Endothelial cell of umbilical vein (primary cell): ENCODE data around the gene MN1. TPM values are rescaled to one million over a fixed set of nuclear protein-coding genes. Genes with fewer than 3 reads are reported as not detected.

Source experiments
- BruUV-seq: library from RNA; stranded (reverse); fragments of 400-500 nt; replicated peaks from 2 replicates; lab custom pipeline; 2021; lab: Mats Ljungman, UMichigan
- CTCF ChIA-PET: fragments of 300-600, 350-600 bp; sonication (Branson Sonifier 250); formaldehyde crosslinking; loops from one replicate; lab custom pipeline; 2021; ENCODE audit warnings: antibody characterized with exemption, inconsistent platforms; lab: Charles Lee
- POLR2A ChIA-PET: fragments of 300-600, 350-600 bp; sonication (Branson Sonifier 250); formaldehyde crosslinking; loops from one replicate; lab custom pipeline; 2021; ENCODE audit warnings: antibody characterized with exemption, inconsistent platforms; lab: Charles Lee
- DNase-seq: peaks from one replicate; pipeline ENCODE4 v3.0.0-alpha.2; 2011; ENCODE audit warnings: low read depth, low spot score
- FAIRE-seq: peaks from 2 replicates; lab custom pipeline; 2011; peaks lifted over from hg19 to GRCh38; lab: Jason Lieb, UNC
- H2AFZ ChIP-seq: 2 replicates; pipeline ENCODE4 v1.6.0; 2012; ENCODE audit warnings: low read depth, low read length, control low read depth, inconsistent platforms
- H3K27ac ChIP-seq: 2 replicates; pipeline ENCODE4 v1.5.1; 2011; ENCODE audit warnings: low read depth, mild to moderate bottlenecking, control low read depth, low read length, moderate library complexity; ENCODE audit not compliant: insufficient read depth
- H3K27me3 ChIP-seq, 2 experiments: 2 replicates each; pipeline versions ENCODE4 v1.6.0 to v1.6.1; 2011; ENCODE audit warnings: low read length in 2 of 2, mixed read lengths in 1 of 2; ENCODE audit not compliant: control insufficient read depth in 2 of 2, insufficient read depth in 2 of 2
- H3K36me3 ChIP-seq, 2 experiments: 2 replicates in 1 of 2; 3 replicates in 1 of 2; pipeline ENCODE4 v1.5.1; 2011; ENCODE audit warnings: low read length in 2 of 2, mild to moderate bottlenecking in 1 of 2, moderate library complexity in 1 of 2; ENCODE audit not compliant: control insufficient read depth in 2 of 2, insufficient read depth in 2 of 2; ENCODE audit errors: extremely low read depth in 1 of 2
- H3K4me1 ChIP-seq: 3 replicates; pipeline ENCODE4 v1.5.1; 2011; ENCODE audit warnings: mild to moderate bottlenecking, low read length; ENCODE audit not compliant: control insufficient read depth, insufficient read depth; ENCODE audit errors: extremely low read depth
- H3K4me2 ChIP-seq: 2 replicates; pipeline ENCODE4 v1.6.1; 2011; ENCODE audit warnings: low read length, control low read depth, mixed read lengths; ENCODE audit not compliant: insufficient read depth
- H3K4me3 ChIP-seq, 3 experiments: fragments of 200-600 bp in 1 of 3; sonication (generic), shearing (Covaris generic) in 1 of 3; replicated peaks in 1 of 3; 2 replicates each; pipeline ENCODE4 v1.5.1; 2011 to 2016; ENCODE audit warnings: control low read depth in 3 of 3, low read length in 3 of 3, mild to moderate bottlenecking in 2 of 3, inconsistent platforms in 1 of 3, low read depth in 1 of 3, moderate library complexity in 1 of 3; ENCODE audit not compliant: insufficient read depth in 1 of 3
- H3K79me2 ChIP-seq: 2 replicates; pipeline ENCODE4 v1.6.0; 2012; ENCODE audit warnings: low read length, inconsistent platforms; ENCODE audit not compliant: control insufficient read depth, insufficient read depth
- H3K9ac ChIP-seq: replicated peaks from 2 replicates; pipeline ENCODE3; 2011; ENCODE audit warnings: low read length, control low read depth; ENCODE audit not compliant: insufficient read depth; ENCODE audit errors: extremely low read depth
- H3K9me1 ChIP-seq: replicated peaks from 3 replicates; pipeline ENCODE4 v1.6.0; 2011; ENCODE audit warnings: mild to moderate bottlenecking, low read length; ENCODE audit not compliant: control insufficient read depth, insufficient read depth; ENCODE audit errors: extremely low read depth
- H3K9me3 ChIP-seq: replicated peaks from 2 replicates; pipeline ENCODE4 v1.5.1; 2012; ENCODE audit warnings: low read length, inconsistent platforms; ENCODE audit not compliant: control insufficient read depth, insufficient read depth
- H4K20me1 ChIP-seq: replicated peaks from 2 replicates; pipeline ENCODE3; 2011; ENCODE audit warnings: mild to moderate bottlenecking, low read length; ENCODE audit not compliant: control insufficient read depth, insufficient read depth; ENCODE audit errors: extremely low read depth
- CTCF ChIP-seq, 2 donors: IDR thresholded peaks; 1 replicate in 1 of 2; 2 replicates in 1 of 2; pipeline ENCODE4 v1.5.1; 2011; ENCODE audit warnings: low read length in 2 of 2, mild to moderate bottlenecking in 2 of 2, moderate library complexity in 2 of 2, control low read depth in 1 of 2, inconsistent platforms in 1 of 2, low read depth in 1 of 2; ENCODE audit not compliant: insufficient read depth in 1 of 2; ENCODE audit errors: extremely low read depth in 1 of 2
- EZH2 ChIP-seq: IDR thresholded peaks from 2 replicates; pipeline ENCODE4 v1.6.1; 2012; ENCODE audit warnings: borderline replicate concordance, low read depth, mild to moderate bottlenecking, moderate library complexity, low read length, inconsistent platforms; ENCODE audit not compliant: severe bottlenecking
- FOS ChIP-seq: IDR thresholded peaks from 2 replicates; pipeline ENCODE4 v1.6.1; 2011; ENCODE audit warnings: mild to moderate bottlenecking, low read length, moderate library complexity, borderline replicate concordance; ENCODE audit not compliant: insufficient read depth
- GATA2 ChIP-seq: IDR thresholded peaks from 2 replicates; pipeline ENCODE4 v1.7.0; 2011; ENCODE audit warnings: low read depth, mild to moderate bottlenecking, moderate library complexity, mixed read lengths, low read length; ENCODE audit not compliant: insufficient read length, insufficient read depth
- JUN ChIP-seq: IDR thresholded peaks from 2 replicates; pipeline ENCODE4 v1.6.1; 2011; ENCODE audit warnings: borderline replicate concordance, low read depth; ENCODE audit not compliant: insufficient read length, insufficient read depth
- MAX ChIP-seq: IDR thresholded peaks from 2 replicates; pipeline ENCODE4 v1.6.1; 2011; ENCODE audit not compliant: insufficient read depth, insufficient read length
- MYC ChIP-seq: IDR thresholded peaks from one replicate; pipeline ENCODE4 v1.6.1; 2011; ENCODE audit warnings: mild to moderate bottlenecking, low read depth, low read length
- POLR2A ChIP-seq: IDR thresholded peaks from 2 replicates; pipeline ENCODE4 v1.6.1; 2012; ENCODE audit warnings: low read depth, mild to moderate bottlenecking, control low read depth, low read length
- POLR2AphosphoS5 ChIP-seq: IDR thresholded peaks from 2 replicates; pipeline ENCODE4 v1.6.1; 2012; ENCODE audit warnings: low read depth, mild to moderate bottlenecking, control low read depth, low read length, moderate library complexity; ENCODE audit not compliant: insufficient read depth
- dilution Hi-C: fragments of 300-500 bp; cut with MboI; formaldehyde crosslinking; loops from one replicate; pipeline ENCODE4 v1.15.0; 2019; ENCODE audit warnings: low sequenced_read_pairs; ENCODE audit not compliant: extremely low pct_ligation_motif_present
- intact Hi-C: fragments of 100-400 bp; cut with micrococcal nuclease; formaldehyde crosslinking; loops from one replicate; pipeline ENCODE4 v1.10.0; 2022
- polyA plus RNA-seq, 4 experiments: library from polyadenylated mRNA; depleted of rRNA in 3 of 4; stranded (reverse) in 3 of 4; unstranded in 1 of 4; fragments of >200 nt; gene quantifications; 2 replicates each; pipeline versions ENCODE4 v1.2.1 to v1.2.3, GENCODE V29; 2011 to 2012; ENCODE audit warnings: missing spikeins in 1 of 4
- total RNA-seq: library from RNA; stranded (reverse); gene quantifications from 2 replicates; pipeline ENCODE4 v1.2.3, GENCODE V29; 2021

Gene MN1
- total and polyA plus RNA-seq, 2 donors (not counting 3 experiments of a cell fraction or from before 2014, with no cell fraction given): 3.8 to 5.2 TPM

DNA sequence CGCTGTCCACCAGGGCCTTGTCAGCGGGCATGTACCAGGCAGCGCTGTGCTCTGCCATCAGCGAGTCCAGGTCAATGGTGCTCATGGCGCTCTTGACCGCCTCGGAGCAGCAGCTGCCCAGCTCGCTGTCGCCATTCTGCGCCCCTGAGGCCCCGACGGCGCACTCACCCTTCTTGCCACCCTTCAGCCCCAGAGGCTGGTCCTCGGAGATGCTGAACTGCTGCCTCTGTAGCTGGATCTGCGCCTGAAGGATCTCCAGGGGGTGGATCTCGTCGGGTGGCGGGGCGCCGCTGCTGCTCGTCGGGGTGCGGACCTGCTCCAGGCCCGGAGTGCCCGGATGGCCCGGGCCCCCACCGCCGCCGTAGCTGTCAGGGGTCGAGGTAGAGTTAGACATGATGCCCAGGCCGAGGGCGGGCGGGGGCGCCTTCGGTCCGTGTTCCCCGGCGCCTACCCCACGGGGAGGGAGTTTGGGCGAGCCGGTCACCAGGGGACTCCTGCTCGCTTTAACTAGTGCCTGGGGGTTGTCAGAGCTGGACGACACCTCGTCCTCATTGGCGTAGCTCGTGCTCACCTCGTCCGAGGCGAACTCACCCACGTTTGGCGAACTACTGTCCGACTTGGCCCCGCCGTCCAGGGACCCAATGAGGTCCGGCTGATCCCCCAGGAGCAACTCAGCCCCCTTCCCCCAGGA lies 4.6 kb downstream of the MN1 start:
- H3K4me1 ChIP-seq: peaks cover 11% of the 10 kb centered on the region
- no TSS peak for BruUV-seq
- H4K20me1 ChIP-seq: no peaks in the 10 kb centered on the region
- H2AFZ ChIP-seq: no peak overlapping the region
- TF ChIP-seq EZH2 (peak; percentile 36), POLR2A (no peak)
- DNase-seq (no peak), FAIRE-seq (no peak)
- H3K79me2 ChIP-seq: no peaks in the 10 kb centered on the region
- ChIA-PET POLR2A (no interaction called here), CTCF (no interaction called here)
- H3K27ac ChIP-seq: no peak overlapping the region
- no peaks in the 10 kb centered on the region for H3K9me3 ChIP-seq
- no peaks in the 10 kb centered on the region for H3K36me3 ChIP-seq
- no peak overlapping the region for H3K4me3 ChIP-seq
- intact Hi-C loops (no loop called here), dilution Hi-C loops (no loop called here)
- H3K9me1 ChIP-seq: no peaks in the 10 kb centered on the region
- H3K9ac ChIP-seq: no peak overlapping the region
- H3K27me3 ChIP-seq: peaks cover 11 to 62% of the 10 kb centered on the region in 2 experiments
- no peak overlapping the region for H3K4me2 ChIP-seq

GRCh38 chr22:27795696-27796517 lies 5.6 kb downstream of the MN1 start:
- dilution Hi-C loops: no loop called here
- H3K9ac ChIP-seq: no peak overlapping the region
- peaks cover 11% of the 10 kb centered on the region for H3K4me1 ChIP-seq
- no peaks in the 10 kb centered on the region for H3K9me1 ChIP-seq
- H3K9me3 ChIP-seq: no peaks in the 10 kb centered on the region
- H3K4me3 ChIP-seq: no peak overlapping the region
- peaks cover 11 to 64% of the 10 kb centered on the region in 2 experiments for H3K27me3 ChIP-seq
- H2AFZ ChIP-seq: no peak overlapping the region
- intact Hi-C loops: no loop called here
- H3K79me2 ChIP-seq: no peaks in the 10 kb centered on the region
- BruUV-seq: no TSS peak
- FAIRE-seq (no peak), DNase-seq (no peak)
- ChIA-PET CTCF (interaction anchor here (0.6 to 0.7 kb wide), 2 partner anchors 47 to 83 kb away, joined by 3 to 5 read pairs; no protein-coding TSS in a partner anchor), POLR2A (interaction anchor here (0.7 kb wide), 1 partner anchor 44 kb away, joined by 5 read pairs; no protein-coding TSS in a partner anchor)
- H4K20me1 ChIP-seq: no peaks in the 10 kb centered on the region
- no peaks in the 10 kb centered on the region for H3K36me3 ChIP-seq
- no peak for TF ChIP-seq EZH2
- TF ChIP-seq MYC: no peak
- TF ChIP-seq POLR2AphosphoS5: no peak
- TF ChIP-seq POLR2A: no peak
- TF ChIP-seq FOS: no peak
- TF ChIP-seq MAX: no peak
- no peak for TF ChIP-seq GATA2
- TF ChIP-seq CTCF (IDR thresholded peaks at IDR 0.05; ENCODE audit: extremely low read depth in 1 of 2, insufficient read depth in 1 of 2, low read depth in 1 of 2, low read length in 2 of 2): no peak
- no peak for TF ChIP-seq JUN
- no peak overlapping the region for H3K27ac ChIP-seq
- H3K4me2 ChIP-seq: no peak overlapping the region
